Activated CD4-positive, alpha-beta T cell treated with anti-CD3 and anti-CD28 coated beads, Interleukin-2, amount 50 U/mL, for 24 hours (primary cell): ENCODE measurements around the gene CDT1.
"Not testable (repeated sequence)": the region's sequence is repeated elsewhere in the genome, so short reads cannot be mapped to it uniquely, and the experiment has no call there.

ENCODE experiments used
- DNase-seq, 2 donors: peaks; one replicate each; pipeline ENCODE4 v3.0.0-alpha.2; 2020; ENCODE audit warnings: low read depth in 1 of 2, low spot score in 1 of 2

The CDT1 gene

DNA sequence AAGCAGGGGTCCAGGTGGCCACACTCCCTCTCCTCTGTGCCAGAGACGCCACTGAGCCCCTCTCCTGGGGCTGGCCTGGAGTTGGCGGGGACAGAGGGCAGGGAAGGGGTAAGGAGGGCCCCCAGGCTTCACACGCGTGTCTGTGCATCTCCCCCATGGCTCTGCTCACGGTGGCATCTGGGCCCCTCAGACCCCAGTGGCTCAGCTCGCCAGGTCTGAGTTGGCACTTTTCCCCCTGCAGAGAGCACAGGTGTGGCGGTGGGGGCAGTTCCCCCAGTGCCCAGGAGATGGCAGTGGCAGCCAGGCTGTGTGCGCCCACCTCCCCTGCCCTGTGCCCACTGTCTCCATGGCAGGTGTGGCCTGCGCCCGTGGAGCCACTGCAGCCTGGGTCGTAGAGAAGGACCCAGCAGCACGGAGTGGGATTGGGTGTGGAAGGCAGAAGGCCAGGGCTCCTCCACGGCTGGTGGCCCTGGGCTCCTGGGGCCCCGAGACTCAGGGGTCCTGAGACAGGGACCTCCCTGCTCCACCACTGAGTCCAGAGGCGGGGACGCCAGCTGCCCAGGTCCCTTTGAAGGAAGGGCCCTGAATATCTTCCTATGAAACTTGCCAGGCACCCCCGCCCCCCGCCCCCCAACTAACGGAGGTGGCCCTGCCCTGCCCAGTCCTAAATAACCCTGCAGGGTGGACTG lies 12.5 kb downstream of the CDT1 start:
- no peak for DNase-seq

DNA sequence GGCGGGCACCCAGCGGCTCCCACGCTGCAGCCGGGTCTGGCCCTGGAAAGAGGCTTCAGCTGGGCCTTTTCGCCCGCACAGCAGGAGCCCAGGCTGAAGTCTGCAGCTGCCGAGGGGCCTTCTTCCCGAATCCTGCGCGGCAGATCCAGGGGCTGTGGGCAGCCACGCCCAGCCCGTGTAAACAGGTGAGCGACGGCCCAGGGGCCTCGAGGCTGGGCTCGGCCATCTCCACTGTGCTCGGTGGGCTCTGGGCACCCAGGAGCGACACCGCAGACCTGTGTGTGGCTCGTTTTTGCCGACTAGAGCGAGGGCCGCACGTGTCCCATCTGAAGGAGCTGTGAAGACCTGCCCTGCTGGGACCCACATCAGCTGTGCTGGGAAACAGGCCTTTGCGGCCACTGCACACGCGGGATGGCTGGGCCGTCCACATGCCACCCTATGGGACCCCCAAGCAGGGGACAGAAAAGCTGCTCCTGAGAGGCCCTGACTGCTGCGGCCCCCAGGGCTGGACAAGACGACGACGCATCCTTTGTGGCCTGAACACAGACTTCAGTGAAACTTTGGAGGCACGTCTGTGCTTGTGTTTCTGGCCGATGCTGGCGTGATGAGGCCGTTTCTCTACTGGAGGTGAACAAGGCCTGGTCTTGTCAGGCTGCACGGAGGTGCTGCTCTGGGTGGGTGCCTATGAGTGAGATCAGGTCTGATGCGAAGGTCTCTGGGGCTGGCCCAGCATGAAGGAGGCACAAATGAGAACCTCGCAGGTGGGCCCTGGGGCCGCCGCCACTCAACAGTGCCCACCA lies 13.3 kb downstream of the CDT1 start:
- no peak for DNase-seq

DNA sequence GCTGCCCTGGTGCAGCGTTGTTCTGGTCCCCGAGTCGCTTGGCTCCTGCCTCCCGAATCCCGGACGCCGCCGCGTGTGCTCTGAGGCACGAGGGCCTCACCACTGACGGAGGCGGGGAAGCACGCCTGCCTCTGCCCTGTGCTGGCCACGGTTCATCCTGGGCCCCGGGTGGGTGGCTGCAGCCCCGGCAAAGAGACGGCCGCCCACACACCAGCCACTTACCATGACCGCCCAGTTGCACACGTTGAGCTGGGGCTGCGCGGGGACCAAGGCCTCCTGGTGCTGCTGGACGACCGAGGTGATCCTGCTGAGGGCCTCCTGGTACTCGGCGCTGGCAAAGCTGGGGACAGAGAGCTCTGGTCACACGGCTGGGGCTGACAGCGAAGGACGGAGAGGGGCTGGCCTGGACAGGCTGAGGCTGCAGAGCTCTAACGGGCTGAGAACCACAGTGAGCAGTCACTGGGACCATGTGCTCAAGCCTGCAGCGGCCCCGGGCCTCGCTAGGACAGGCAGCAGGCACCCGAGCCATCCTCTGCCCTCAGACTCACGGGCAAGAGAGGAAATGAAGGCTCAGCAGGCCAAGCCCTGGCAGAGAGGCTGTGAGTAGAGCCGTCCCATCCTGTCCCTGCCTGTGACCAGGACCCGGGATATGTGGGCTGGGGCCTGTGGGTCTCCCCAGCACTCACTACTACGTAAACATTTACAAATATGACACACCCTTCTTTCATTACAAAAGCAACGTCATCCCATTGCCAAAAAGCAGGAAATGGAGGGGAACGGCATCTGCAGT lies 14.4 kb downstream of the CDT1 start:
- DNase-seq = no peak

DNA sequence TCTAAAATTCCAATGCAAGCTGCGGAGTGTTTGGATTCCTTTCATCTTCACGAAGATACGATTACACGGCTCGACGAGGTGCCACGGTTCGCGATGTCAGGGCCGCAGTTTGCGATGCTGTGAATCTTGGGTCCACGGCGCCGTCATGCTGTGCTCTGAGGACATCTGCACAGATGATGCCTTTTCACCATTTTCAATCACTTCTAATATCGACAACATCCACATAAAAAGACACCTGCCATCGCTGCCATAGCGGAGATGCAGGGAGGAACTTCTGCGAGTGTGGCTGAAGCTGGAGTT lies 14.9 kb downstream of the CDT1 start:
- no peak for DNase-seq

DNA sequence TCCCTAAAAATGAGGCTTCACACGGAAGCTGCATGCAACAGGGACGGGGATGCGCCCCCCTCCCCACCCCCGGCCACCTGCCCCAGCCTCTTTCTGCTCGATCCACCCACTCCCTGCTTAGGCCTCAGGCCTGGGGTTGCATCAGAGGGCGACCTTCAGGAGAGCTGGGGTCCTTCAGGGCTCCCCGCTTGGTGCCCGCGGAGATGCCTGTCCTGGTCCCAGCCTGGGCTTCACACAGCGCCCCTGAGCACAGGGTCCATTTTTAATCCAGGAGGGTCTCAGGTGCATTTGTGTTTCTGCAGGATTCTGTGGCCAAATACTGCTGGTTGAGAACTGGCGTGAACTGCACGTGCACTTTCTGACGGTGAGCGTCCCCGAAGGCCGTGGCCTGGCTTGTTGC lies 15.5 kb downstream of the CDT1 start:
- DNase-seq = no peak

DNA sequence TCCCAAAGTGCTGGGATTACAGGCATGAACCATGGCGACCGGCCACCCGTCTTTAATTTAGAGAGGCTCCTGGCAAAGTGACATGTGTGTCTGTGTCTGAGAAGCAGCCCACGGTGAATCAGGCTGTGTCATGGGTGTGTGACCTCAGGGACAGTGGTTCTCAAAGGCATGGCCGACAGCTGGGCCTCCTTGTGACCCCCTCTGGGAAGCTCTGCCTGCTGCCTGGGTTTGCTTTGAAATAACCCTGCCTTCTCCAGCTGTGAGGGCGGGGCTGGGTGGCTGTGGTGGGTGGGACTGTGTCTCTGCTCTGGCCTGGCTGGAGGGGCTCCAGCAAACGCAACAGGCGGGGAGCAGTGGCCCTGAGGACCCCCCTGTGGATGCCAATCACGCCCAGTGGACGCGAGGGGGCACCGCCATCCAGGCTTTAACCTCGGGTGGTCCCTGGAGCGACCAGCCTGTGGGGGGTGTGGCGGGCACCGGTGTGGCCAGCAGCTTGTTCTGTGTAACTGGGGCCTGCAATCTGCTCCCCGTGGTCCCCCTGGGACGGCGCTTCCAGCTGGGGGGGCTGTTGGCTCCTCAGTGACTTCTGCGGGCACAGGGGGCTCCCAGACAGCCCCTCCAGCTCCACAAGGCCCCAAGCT lies 16.9 kb downstream of the CDT1 start:
- no peak for DNase-seq

DNA sequence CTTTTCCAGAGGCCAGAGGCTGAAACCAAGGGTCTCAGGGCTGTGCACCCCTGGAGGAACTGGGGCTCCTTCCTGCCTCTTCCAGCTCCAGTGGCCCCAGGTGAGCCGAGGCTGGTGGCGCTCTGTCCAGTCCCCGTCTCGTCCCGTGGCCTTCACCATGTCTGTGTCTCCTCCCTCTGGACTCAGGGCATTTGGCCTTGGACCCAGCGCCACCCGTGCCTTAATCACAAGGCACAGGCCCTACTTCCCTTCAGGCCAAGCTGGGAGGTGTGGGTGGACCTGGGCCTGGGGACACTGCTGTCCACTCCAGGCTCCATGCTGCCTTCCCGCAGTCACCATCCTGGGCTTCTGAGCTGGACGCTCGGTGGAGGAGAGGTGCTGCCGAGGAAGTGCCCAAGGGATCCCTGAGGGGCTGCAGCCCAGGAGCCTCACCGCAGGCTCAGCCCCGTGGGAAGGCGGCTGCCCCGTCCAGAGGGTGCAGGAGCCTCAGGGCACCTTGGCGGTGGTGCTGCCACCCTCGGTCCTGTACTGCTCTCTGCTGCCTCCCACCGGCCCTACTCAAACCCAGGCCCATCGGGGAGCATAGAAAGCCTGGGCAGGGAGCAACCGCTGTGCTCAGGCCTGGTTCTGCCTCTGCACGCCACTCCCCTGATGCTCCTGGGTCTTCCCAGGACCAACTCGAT lies 17.7 kb downstream of the CDT1 start:
- DNase-seq = no peak

DNA sequence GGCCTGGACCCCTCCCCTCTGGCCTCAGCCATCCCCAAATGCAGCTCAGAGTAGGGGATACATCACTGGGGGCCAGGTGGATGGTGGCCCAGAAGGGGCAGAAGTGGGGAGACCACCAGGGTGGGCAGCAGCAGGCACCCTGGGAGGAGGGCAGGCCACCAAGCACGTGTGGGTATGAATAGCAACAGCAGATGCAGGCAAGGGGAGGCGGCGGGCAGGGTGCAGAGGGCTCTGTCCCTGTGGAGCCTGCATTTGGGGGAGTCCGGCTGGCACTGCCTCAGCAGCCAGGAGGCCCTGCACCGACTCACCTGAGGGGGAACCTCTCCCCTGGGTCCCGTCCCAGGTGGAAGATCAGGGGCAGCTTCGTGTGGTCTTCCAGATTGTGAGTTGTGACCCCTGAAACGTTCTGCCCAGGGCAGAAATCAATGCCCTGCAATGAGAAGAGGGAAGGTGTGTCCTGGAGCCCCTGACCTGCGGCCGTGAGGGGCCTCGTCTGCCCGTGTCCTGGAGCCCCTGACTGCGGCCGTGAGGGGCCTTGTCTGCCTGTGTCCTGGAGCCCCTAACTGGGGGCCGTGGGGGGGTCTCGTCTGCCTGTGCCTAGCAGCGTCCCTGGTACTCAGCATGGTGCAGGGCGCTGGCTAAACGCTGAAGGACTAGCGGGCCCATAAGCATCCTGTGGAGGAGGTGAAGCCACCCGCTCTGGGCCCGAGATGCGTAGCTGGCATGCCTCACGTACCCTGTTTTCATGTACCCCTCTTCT lies 18.9 kb downstream of the CDT1 start:
- no peak for DNase-seq

DNA sequence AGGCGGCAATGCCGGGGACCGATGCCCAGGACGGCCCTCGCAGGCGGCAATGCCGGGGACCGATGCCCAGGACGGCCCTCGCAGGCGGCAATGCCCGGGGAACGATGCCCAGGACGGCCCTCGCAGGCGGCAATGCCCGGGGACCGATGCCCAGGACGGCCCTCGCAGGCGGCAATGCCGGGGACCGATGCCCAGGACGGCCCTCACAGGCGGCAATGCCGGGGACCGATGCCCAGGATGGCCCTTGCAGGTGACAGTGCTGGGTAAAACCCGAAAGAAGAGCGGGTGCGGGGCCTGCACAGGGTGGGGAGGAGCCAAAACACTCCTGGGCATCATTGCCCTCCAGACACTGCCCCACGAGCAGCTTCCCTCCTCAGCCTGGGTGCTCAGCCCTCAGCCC lies 20.1 kb downstream of the CDT1 start:
- DNase-seq = not testable (repeated sequence)

DNA sequence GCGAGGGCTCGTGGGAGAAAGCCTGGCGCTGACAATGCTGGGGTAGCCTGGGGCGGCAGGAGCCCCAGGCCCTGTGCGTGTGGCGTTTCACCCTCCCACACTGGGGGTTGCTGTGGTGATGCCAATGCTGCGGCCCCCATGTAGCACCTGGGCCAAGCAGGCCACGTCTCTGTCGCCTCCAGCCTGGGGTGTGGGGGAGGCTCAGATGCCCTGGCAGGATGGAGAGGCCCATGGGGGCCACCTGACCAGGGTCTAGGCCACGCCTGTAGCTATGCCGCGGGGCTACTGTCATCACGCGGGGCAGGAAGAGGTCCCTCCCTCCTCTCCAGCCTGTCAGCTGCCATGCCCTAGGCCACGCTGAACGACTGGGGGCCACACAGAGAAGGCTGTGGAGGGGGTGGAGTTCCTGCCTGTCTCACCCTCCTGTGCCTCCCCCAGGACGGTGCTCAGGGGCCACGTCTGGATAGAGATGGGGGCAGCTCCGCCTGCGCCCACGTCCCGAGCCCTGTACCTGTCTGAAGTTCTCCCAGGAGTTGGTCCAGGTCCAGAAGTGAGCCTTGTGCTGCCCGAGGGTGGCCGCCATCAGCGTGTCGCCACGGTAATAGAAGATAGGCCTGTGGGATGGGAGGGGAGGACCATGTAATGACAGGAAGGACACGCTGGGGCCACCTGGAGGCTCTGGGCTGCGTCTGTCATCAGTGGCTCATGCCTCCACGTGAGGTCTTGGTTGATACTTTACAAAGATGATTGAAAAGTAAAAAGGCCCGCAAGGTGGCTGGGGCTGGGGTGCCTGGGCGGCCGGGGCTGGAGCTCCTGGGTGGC lies 20.9 kb downstream of the CDT1 start:
- DNase-seq = no peak

DNA sequence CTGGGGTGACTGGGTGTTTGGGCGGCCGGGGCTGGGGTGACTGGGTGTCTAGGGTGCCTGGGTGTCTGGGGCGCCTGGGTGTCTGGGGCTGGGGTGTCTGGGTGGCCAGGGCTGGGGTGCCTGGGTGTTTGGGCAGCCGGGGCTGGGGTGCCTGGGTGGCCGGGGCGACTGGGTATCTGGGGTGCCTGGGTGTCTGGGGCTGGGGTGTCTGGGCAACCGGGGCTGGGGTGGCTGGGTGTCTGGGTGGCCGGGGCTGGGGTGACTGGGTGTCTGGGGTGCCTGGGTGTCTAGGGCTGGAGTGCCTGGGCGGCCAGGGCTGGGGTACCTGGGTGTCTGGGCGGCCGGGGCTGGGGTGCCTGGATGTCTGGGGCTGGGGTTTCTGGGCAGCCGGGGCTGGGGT lies 21.6 kb downstream of the CDT1 start:
- no peak for DNase-seq

DNA sequence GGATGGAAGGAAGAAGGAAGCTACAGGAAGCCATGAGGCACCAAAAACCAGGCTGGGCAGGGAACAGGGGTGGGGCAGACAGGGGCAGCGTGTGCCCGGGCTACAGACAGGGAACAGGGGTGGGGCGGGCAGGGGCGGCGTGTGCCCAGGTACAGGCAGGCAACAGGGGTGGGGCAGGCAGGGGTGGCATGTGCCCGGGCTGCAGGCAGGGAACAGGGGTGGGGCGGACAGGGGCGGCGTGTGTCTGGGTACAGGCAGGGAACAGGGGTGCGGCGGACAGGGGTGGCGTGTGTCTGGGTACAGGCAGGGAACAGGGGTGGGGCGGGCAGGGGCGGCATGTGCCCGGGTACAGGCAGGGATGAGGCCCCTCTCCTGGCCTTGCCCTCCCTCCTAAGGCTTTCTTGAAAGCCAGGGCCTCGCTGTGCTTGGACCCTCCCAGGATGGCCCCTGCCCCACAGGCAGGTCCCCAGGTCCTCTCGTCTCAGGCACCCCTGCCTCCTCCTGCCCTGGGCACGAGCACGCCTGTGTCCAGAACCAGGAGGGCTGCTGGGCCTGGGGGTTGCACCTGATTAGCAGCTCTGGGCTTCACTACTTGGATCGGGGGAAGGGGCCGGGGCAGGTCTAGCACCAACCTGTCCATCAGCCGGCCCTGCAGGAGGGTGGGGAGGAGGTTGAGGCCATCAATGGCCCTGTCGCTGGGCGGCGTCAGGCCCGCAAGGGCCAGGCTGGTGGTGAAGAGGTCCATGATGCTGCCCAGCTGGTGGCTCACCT lies 22.7 kb downstream of the CDT1 start:
- no peak for DNase-seq

DNA sequence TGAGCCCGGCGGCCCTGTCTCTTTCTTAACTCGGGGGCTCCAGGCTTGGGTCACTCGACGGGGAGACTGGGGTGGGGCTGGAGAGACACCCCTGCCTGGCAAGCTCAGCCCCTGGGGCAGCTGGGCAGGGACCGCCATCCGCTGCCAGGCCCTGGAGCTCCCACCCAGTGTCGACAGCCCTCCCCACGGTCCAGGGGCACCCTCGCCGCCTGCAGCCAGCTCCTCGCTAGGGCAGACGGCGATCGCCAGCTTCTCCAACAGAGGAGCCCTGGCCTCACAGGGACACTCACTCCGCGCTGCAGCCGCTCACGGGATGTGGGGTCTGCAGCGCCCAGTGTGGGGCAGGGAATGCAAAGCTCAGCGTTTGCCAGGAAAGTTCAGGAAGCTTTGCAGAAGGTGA lies 24.1 kb downstream of the CDT1 start:
- no peak for DNase-seq

DNA sequence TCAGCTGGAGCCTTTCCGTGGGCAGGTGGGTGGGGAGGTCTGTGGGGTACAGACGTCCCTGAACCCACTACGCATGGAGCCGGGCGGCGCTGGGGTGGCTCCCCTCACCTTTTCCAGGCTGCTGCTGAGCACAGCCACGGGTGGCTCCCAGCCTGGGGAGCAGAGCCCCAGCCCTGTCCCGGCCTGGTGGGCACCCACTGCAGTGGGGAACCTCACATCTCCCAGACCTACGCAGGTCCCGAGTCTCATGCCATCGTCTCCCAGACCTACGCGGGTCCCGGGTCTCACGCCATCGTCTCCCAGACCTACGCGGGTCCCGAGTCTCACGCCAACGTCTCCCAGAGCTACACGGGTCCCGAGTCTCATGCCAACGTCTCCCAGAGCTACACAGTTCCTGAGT lies 25.1 kb downstream of the CDT1 start:
- DNase-seq = no peak

DNA sequence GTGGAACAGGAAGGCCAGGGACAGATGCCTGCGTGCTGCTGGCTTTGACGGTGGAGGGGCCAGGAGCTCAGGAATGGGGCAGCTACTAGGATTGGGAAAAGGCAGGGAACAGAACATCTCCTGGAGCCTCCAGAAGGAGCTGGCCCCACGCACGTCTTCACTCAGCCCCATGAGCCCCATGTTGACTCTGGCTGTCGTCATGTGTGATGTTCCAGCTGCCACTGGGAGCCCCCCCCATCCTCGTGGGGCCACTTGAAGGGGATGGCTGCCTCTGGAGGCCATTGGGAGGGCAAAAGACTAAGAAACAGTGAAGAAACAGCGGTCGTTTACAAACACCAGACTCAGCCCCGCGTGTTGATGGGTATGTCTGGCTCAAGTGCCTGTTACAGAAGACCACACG lies 26.7 kb downstream of the CDT1 start:
- DNase-seq = no peak

DNA sequence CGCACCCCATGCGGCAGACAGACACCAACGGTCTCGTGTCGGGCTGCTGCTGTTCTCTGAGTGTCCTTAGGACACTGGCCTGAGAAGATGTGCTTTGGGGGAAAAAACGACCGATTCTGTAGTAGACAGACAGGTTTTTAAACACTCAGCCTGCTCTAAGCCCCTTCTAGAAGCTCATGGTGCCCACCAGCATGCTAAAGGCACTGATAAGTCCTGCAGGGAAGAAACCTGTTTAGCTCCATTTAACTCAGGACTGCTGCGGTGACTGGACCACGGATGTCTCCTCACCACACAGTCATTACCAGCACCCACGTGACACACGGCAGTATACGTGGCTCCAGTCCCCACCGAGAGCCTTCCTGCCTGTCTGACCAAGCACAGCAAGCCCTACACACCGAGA lies 27.2 kb downstream of the CDT1 start:
- DNase-seq = no peak

DNA sequence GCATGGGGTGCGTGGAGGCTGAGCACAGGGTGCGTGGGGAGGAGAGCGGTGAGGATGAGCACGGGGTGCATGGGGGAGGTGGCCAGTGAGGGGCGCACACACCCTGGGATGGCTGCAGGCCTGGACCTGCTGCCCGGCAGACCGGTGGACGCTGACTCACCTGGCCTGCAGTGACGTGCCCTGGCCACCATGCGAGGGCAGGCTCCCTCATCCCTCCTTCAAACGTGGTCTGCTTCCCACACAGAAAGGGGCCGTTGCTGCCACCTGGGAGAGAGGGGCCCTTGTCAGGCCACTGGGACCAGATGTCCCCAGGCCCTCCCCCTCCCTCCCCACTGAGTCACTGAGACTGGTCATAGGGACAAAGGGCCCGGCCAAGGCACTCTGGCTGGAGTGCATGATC lies 28.2 kb downstream of the CDT1 start:
- no peak for DNase-seq

DNA sequence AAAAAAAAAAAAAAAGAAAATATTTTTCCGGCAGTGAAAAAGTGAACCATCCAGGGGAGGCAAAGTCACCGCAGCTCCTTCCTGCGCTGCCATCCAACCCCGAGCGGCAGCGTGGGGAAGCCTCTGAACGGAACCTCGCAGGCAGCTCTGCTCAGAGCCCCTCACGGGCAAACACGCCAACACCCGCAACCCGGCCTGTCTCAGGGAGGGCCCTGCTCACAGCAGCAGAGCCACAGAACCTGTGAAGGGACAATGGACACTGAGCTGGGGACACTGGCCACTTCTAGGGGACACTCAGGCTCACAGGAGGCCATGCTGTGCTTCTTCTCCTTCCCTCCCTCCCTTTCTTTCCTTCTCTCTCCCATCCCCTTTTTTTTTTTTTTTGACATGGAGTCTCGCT lies 29.5 kb downstream of the CDT1 start:
- no peak for DNase-seq

DNA sequence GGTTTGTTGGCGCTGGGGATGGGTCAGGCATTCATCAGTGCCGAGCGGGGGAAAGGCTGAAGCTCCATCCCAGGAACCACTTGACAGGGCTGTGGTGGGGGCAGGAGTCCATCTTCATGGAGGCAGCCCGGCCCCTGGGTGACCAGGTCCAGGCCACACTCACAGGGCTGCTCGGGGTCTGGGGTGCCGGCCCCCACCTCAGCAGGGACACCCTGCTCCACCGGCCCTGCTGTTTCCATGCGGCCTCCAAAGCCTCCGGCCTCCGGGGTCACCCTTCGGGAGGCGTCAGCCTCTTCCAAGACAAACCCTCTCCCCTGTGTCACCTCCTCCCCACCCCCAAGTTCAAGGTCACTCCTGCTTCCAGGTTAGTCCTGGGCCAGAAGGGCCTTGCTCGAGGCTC lies 31.1 kb downstream of the CDT1 start:
- no peak for DNase-seq
